ENCODE measurements around the gene CELF2. TPM values are rescaled to one million over a fixed set of nuclear protein-coding genes. Genes with fewer than 3 reads are reported as not detected.

CELF2 gene
- total RNA-seq, 1 donor from 2014 or later = 4.0 TPM

DNA sequence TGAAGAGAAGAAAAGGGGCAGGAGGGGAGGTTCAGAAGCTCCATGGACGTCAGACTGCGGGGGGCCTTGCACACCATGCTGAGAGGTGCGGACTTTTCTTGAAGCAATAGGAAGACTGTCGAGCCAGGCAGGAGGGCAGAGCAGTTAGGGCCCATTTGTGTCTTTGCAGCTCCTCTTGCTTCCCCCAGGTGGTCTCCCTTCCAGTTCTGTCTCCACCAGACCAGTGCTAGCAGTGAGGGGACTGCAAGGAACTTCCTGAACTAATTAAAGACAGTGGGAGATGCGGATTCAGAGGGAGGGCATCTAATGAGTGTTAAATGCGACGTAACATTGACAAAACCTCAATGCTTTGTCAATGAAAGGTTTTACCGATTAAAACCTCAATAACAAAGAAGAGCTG, 368.4 kb downstream of the CELF2 start:
- DNase-seq (ENCODE audit: low read depth in 2 of 2) = no peak

Measured in dermis microvascular lymphatic vessel endothelial cell (primary cell).